ENCODE data around the gene MC3R. TPM values are rescaled to one million over a fixed set of nuclear protein-coding genes. Genes with fewer than 3 reads are reported as not detected.

MC3R gene
- total and polyA plus RNA-seq, 4 donors, result not detected

DNA sequence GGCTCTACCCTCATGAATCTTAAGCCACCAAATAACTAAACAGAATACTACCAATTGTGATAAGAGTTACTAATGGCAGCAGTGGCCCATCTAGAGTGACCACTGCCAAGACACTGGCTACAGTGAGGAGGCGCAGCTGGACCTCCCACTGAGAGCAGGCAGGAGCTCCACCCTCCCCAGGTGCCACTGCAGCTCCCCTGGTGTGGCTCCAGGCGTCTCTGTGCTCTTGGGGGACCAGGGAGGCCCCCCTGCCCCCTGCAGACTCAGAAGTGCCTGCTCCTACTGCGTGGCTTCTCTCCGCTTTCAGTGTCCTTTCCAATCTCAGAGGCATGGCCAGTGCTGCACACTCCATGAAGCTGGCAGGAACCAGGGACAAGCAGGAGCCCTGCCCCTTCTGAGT lies 23.4 kb downstream of the MC3R start:
- no peak overlapping the region for H3K27ac ChIP-seq (ENCODE audit: low read depth in 1 of 2, low read length in 2 of 2)
- no peak for TF ChIP-seq FOXA2 (IDR thresholded peaks at IDR 0.05)
- no peak for TF ChIP-seq SP1 (IDR thresholded peaks at IDR 0.05)
- no peak for TF ChIP-seq FOXA1 (IDR thresholded peaks at IDR 0.05)
- TF ChIP-seq, protein P1, sequence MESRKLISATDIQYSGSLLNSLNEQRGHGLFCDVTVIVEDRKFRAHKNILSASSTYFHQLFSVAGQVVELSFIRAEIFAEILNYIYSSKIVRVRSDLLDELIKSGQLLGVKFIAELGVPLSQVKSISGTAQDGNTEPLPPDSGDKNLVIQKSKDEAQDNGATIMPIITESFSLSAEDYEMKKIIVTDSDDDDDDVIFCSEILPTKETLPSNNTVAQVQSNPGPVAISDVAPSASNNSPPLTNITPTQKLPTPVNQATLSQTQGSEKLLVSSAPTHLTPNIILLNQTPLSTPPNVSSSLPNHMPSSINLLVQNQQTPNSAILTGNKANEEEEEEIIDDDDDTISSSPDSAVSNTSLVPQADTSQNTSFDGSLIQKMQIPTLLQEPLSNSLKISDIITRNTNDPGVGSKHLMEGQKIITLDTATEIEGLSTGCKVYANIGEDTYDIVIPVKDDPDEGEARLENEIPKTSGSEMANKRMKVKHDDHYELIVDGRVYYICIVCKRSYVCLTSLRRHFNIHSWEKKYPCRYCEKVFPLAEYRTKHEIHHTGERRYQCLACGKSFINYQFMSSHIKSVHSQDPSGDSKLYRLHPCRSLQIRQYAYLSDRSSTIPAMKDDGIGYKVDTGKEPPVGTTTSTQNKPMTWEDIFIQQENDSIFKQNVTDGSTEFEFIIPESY (IDR thresholded peaks at IDR 0.05), result no peak
- no peak for TF ChIP-seq GABPA (IDR thresholded peaks at IDR 0.05 in 1 of 2, conservative IDR thresholded peaks at IDR 0.05 in 1 of 2)
- TF ChIP-seq, protein P2, sequence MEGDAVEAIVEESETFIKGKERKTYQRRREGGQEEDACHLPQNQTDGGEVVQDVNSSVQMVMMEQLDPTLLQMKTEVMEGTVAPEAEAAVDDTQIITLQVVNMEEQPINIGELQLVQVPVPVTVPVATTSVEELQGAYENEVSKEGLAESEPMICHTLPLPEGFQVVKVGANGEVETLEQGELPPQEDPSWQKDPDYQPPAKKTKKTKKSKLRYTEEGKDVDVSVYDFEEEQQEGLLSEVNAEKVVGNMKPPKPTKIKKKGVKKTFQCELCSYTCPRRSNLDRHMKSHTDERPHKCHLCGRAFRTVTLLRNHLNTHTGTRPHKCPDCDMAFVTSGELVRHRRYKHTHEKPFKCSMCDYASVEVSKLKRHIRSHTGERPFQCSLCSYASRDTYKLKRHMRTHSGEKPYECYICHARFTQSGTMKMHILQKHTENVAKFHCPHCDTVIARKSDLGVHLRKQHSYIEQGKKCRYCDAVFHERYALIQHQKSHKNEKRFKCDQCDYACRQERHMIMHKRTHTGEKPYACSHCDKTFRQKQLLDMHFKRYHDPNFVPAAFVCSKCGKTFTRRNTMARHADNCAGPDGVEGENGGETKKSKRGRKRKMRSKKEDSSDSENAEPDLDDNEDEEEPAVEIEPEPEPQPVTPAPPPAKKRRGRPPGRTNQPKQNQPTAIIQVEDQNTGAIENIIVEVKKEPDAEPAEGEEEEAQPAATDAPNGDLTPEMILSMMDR (IDR thresholded peaks at IDR 0.05; ENCODE audit: low read depth, low read length, missing input control), result no peak
- no peak for TF ChIP-seq RAD21 (IDR thresholded peaks at IDR 0.05)
- no peak for TF ChIP-seq NR2F2 (IDR thresholded peaks at IDR 0.05)
- no peak for TF ChIP-seq EGR1 (IDR thresholded peaks at IDR 0.05; ENCODE audit: low read depth in 2 of 2)
- TF ChIP-seq, protein P3, sequence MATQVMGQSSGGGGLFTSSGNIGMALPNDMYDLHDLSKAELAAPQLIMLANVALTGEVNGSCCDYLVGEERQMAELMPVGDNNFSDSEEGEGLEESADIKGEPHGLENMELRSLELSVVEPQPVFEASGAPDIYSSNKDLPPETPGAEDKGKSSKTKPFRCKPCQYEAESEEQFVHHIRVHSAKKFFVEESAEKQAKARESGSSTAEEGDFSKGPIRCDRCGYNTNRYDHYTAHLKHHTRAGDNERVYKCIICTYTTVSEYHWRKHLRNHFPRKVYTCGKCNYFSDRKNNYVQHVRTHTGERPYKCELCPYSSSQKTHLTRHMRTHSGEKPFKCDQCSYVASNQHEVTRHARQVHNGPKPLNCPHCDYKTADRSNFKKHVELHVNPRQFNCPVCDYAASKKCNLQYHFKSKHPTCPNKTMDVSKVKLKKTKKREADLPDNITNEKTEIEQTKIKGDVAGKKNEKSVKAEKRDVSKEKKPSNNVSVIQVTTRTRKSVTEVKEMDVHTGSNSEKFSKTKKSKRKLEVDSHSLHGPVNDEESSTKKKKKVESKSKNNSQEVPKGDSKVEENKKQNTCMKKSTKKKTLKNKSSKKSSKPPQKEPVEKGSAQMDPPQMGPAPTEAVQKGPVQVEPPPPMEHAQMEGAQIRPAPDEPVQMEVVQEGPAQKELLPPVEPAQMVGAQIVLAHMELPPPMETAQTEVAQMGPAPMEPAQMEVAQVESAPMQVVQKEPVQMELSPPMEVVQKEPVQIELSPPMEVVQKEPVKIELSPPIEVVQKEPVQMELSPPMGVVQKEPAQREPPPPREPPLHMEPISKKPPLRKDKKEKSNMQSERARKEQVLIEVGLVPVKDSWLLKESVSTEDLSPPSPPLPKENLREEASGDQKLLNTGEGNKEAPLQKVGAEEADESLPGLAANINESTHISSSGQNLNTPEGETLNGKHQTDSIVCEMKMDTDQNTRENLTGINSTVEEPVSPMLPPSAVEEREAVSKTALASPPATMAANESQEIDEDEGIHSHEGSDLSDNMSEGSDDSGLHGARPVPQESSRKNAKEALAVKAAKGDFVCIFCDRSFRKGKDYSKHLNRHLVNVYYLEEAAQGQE (IDR thresholded peaks at IDR 0.05), result no peak
- TF ChIP-seq HNF4A (conservative IDR thresholded peaks at IDR 0.05), result no peak
- TF ChIP-seq RXRA (IDR thresholded peaks at IDR 0.05), result no peak
- H3K9ac ChIP-seq (ENCODE audit: low read depth in 1 of 2, low read length in 2 of 2), result no peak overlapping the region
- WGBS, result 66% methylated on average over 4 of the region's 4 CpGs
- no peak for DNase-seq (ENCODE audit: low spot score)
- no peaks in the 10 kb centered on the region for H3K9me3 ChIP-seq (ENCODE audit: control insufficient read depth in 4 of 4, low read length in 3 of 4)
- no peak overlapping the region for H3K4me3 ChIP-seq (ENCODE audit: low read depth in 1 of 3, low read length in 3 of 3)
- H3K4me1 ChIP-seq (ENCODE audit: control insufficient read depth in 4 of 4, insufficient read depth in 4 of 4, low read length in 3 of 4), result no peaks in the 10 kb centered on the region
- peaks cover 0 to 2% (median 0%) of the 10 kb centered on the region in 4 donors for H3K27me3 ChIP-seq (ENCODE audit: control insufficient read depth in 4 of 4, insufficient read depth in 4 of 4, low read length in 3 of 4)
- H3K36me3 ChIP-seq (ENCODE audit: control insufficient read depth in 4 of 4, insufficient read depth in 3 of 4, low read depth in 1 of 4, low read length in 3 of 4), result no peaks in the 10 kb centered on the region

DNA sequence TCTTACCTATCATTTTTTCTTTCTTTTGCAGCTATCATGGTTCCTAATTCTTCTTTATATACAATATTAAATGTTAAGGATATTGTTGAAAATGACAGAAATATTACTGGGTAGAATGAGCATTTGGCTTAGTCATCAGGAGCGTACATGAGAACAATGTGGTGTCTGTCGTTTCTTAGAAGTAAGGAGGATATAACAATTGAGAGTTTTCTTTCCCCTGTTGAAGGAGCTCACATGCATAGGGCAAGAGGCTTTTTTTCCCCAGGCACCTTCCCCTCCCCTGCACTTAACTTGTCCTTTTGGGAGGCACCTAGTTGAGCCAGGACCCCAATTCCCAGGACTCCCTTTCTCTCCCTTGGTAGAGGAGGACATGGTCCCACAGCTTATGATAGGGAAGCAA lies 25.0 kb downstream of the MC3R start:
- H3K4me3 ChIP-seq (ENCODE audit: low read depth in 1 of 3, low read length in 3 of 3), result no peak overlapping the region
- WGBS, result 81% methylated on average over 2 of the region's 2 CpGs
- H3K36me3 ChIP-seq (ENCODE audit: control insufficient read depth in 4 of 4, insufficient read depth in 3 of 4, low read depth in 1 of 4, low read length in 3 of 4), result no peaks in the 10 kb centered on the region
- peaks cover 0 to 6% (median 0%) of the 10 kb centered on the region in 4 donors for H3K9me3 ChIP-seq (ENCODE audit: control insufficient read depth in 4 of 4, low read length in 3 of 4)
- DNase-seq (ENCODE audit: low spot score), result no peak
- no peak overlapping the region for H3K9ac ChIP-seq (ENCODE audit: low read depth in 1 of 2, low read length in 2 of 2)
- TF ChIP-seq, protein P4, sequence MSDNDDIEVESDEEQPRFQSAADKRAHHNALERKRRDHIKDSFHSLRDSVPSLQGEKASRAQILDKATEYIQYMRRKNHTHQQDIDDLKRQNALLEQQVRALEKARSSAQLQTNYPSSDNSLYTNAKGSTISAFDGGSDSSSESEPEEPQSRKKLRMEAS (IDR thresholded peaks at IDR 0.05), result no peak
- TF ChIP-seq HNF4A (conservative IDR thresholded peaks at IDR 0.05) (no peak), EGR1 (IDR thresholded peaks at IDR 0.05; ENCODE audit: low read depth in 2 of 2) (no peak)
- H3K27ac ChIP-seq (ENCODE audit: low read depth in 1 of 2, low read length in 2 of 2), result no peak overlapping the region
- H3K4me1 ChIP-seq (ENCODE audit: control insufficient read depth in 4 of 4, insufficient read depth in 4 of 4, low read length in 3 of 4), result no peaks in the 10 kb centered on the region
- no peaks in the 10 kb centered on the region for H3K27me3 ChIP-seq (ENCODE audit: control insufficient read depth in 4 of 4, insufficient read depth in 4 of 4, low read length in 3 of 4)
